Prostate gland (tissue), 2 donors: ENCODE measurements around the gene ATG7. TPM values are rescaled to one million over a fixed set of nuclear protein-coding genes. Genes with fewer than 3 reads are reported as not detected.
A peak's percentile ranks its signal among the peaks of the same experiment; 100 is the strongest.
"Not testable (repeated sequence)": the region's sequence is repeated elsewhere in the genome, so short reads cannot be mapped to it uniquely, and the experiment has no call there.

ENCODE experiments used
- DNase-seq: peaks from one replicate; pipeline ENCODE4 v3.0.0-alpha.2; 2019; ENCODE audit warnings: low spot score
- H3K27ac ChIP-seq, 2 donors: fragments of 200-600 bp; sonication (generic); 2 replicates each; pipeline ENCODE4 v1.5.1; 2017 to 2019
- H3K27me3 ChIP-seq: fragments of 200-600 bp; sonication (generic); replicated peaks from 2 replicates; pipeline ENCODE4 v1.5.1; 2019; ENCODE audit not compliant: insufficient read depth
- H3K36me3 ChIP-seq, 2 donors: fragments of 200-600 bp; sonication (generic); 1 replicate in 1 of 2; 2 replicates in 1 of 2; pipeline versions ENCODE4 v1.5.1 to v1.8.1; 2017 to 2019
- H3K4me1 ChIP-seq: fragments of 200-600 bp; sonication (generic); replicated peaks from 2 replicates; pipeline ENCODE4 v1.5.1; 2019
- H3K4me3 ChIP-seq, 2 donors: fragments of 200-600 bp; sonication (generic); 2 replicates each; pipeline ENCODE4 v1.5.1; 2017 to 2019
- H3K9me3 ChIP-seq: fragments of 200-600 bp; sonication (generic); 2 replicates; pipeline ENCODE4 v1.5.1; 2017
- CTCF ChIP-seq, 4 experiments: fragments of 200-600 bp in 2 of 4; fragments of 450-650 bp in 2 of 4; sonication (generic) in 2 of 4; IDR thresholded peaks; 1 replicate in 3 of 4; 2 replicates in 1 of 4; pipeline ENCODE4 v1.5.1; 2016 to 2019; ENCODE audit warnings: antibody characterized with exemption in 4 of 4, mild to moderate bottlenecking in 2 of 4, moderate library complexity in 2 of 4
- POLR2A ChIP-seq: fragments of 450-650 bp; IDR thresholded peaks from one replicate; pipeline ENCODE4 v1.6.1; 2016; ENCODE audit warnings: antibody characterized with exemption, mild to moderate bottlenecking
- POLR2AphosphoS5 ChIP-seq: sonication (generic); formaldehyde crosslinking; IDR thresholded peaks from one replicate; pipeline ENCODE4 v1.6.1; 2017; ENCODE audit warnings: antibody characterized with exemption
- WGBS: methylation state at CpG from one replicate; pipeline ENCODE4 v1.1.5; 2018; 5-methylcytosine and 5-hydroxymethylcytosine counted together
- intact Hi-C: fragments of 100-400 bp; cut with DNase I; formaldehyde crosslinking; loops from one replicate; pipeline ENCODE4 v1.14.2; 2022
- total RNA-seq, 2 donors: library from RNA; depleted of rRNA; stranded (reverse); fragments of >200 nt; gene quantifications; one replicate each; pipeline ENCODE4 v1.1.0, GENCODE V29; 2016

ATG7 gene
- total RNA-seq, 2 donors from 2014 or later, result 25.2 to 66.5 TPM

GRCh38 chr3:11592445-11593298 is 320.5 kb downstream of the ATG7 start:
- H3K27me3 ChIP-seq, result no peaks in the 10 kb centered on the region
- intact Hi-C loops, result no loop called here
- TF ChIP-seq POLR2AphosphoS5 (peak; percentile 15), POLR2A (no peak), CTCF (IDR thresholded peaks at IDR 0.05) (no peak)
- no peak overlapping the region for H3K4me3 ChIP-seq
- H3K36me3 ChIP-seq, result no peaks in the 10 kb centered on the region
- DNase-seq, result no peak
- H3K4me1 ChIP-seq, result peaks cover 12% of the 10 kb centered on the region
- WGBS, result 20% methylated on average over 14 of the region's 14 CpGs
- peak overlapping the region; percentile 48 to 65 for H3K27ac ChIP-seq
- H3K9me3 ChIP-seq, result no peaks in the 10 kb centered on the region

- TF ChIP-seq CTCF (IDR thresholded peaks at IDR 0.05) (no peak), POLR2AphosphoS5 (no peak), POLR2A (no peak)
- H3K9me3 ChIP-seq, result no peaks in the 10 kb centered on the region
- no peak overlapping the region for H3K27ac ChIP-seq
- peaks cover 12% of the 10 kb centered on the region for H3K4me1 ChIP-seq
- no peaks in the 10 kb centered on the region for H3K36me3 ChIP-seq
- no peaks in the 10 kb centered on the region for H3K27me3 ChIP-seq
- intact Hi-C loops, result no loop called here
- DNase-seq, result no peak
- no peak overlapping the region for H3K4me3 ChIP-seq
- WGBS, result 47% methylated on average over 10 of the region's 10 CpGs
Observed at GRCh38 chr3:11593318-11594034, 321.3 kb downstream of the ATG7 start.

GRCh38 chr3:11595024-11595423 is 322.8 kb downstream of the ATG7 start:
- H3K4me3 ChIP-seq, H3K36me3 ChIP-seq, H3K9me3 ChIP-seq, H3K27me3 ChIP-seq, H3K27ac ChIP-seq, intact Hi-C loops, DNase-seq: not testable (repeated sequence)
- peaks cover 13% of the 10 kb centered on the region for H3K4me1 ChIP-seq
- 97% methylated on average over 5 of the region's 5 CpGs for WGBS

- intact Hi-C loops, result no loop called here
- Histone ChIP-seq H3K27ac (no peak overlapping the region), H3K27me3 (no peaks in the 10 kb centered on the region), H3K4me1 (peaks cover 12% of the 10 kb centered on the region), H3K36me3 (no peaks in the 10 kb centered on the region), H3K9me3 (no peaks in the 10 kb centered on the region), H3K4me3 (no peak overlapping the region)
- 74% methylated on average over 7 of the region's 7 CpGs for WGBS
- TF ChIP-seq CTCF (IDR thresholded peaks at IDR 0.05) (no peak), POLR2A (no peak), POLR2AphosphoS5 (no peak)
- DNase-seq, result no peak
Observed at GRCh38 chr3:11596387-11596786, 324.2 kb downstream of the ATG7 start.

- WGBS, result 28% methylated on average over 18 of the region's 18 CpGs
- Histone ChIP-seq H3K4me1 (peaks cover 17% of the 10 kb centered on the region), H3K4me3 (no peak overlapping the region)
Observed at GRCh38 chr3:11600501-11601282, 328.5 kb downstream of the ATG7 start.

More at GRCh38 chr3:11600501-11601282, 328.5 kb downstream of the ATG7 start:
- intact Hi-C loops, result loop anchor here (5.0 kb wide), 1 partner anchor 37 kb away; no protein-coding TSS in a partner anchor
- H3K27ac ChIP-seq, result peak overlapping the region; percentile 39 to 71
- peak; percentile 86 for DNase-seq
- no peaks in the 10 kb centered on the region for H3K9me3 ChIP-seq
- H3K27me3 ChIP-seq, result no peaks in the 10 kb centered on the region
- TF ChIP-seq CTCF (IDR thresholded peaks at IDR 0.05), result peak in 1 of 4 experiments; percentile 7
- TF ChIP-seq POLR2A, result no peak
- TF ChIP-seq POLR2AphosphoS5, result peak; percentile 94
- no peaks in the 10 kb centered on the region for H3K36me3 ChIP-seq
